Measurements from ENCODE around the gene COQ7. TPM values are rescaled to one million over a fixed set of nuclear protein-coding genes. Genes with fewer than 3 reads are reported as not detected.
A peak's percentile ranks its signal among the peaks of the same experiment; 100 is the strongest.

COQ7 gene
- total RNA-seq, 1 experiment from 2014 or later: 24.0 TPM

DNA sequence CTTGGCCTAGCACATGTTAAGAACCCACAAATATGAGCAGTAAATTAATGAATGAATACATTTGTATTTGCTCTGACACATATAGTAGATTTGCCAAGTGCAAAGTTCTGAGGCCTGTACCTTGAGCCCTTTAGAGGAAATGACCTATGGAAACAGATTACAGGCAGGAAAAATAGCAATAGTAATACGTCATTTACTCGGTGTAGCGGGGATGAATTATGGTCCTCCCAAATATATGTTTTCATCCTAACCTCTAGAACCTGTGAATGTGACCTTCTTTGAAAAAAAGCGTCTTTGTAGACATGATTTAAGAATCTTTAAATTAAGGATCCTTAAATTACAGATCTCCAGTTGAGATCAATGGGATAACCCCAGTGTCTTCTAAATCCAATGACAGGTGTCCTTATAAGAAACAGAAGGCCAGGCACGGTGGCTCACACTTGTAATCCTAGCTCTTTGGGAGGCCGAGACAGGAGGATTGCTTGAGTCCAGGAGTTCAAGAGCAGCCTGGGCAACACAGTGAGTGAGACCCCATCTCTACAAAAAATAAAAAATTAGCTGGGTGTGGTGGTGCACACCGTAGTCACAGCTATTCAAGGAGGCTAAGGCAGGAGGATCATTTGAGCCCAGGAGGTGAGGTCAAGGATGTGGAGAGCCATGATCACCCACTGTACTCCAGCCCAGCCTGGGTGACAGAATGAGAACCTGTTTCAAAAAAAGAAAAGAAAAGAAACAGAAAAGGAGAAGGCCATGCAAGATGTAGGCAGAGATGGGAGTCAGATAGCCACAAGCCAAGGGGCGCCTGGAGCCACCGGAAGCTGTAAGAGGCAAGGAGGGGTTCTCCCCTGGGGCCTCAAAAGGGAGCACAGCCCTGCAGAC, 41.2 kb downstream of the COQ7 start:
- DNase-seq (ENCODE audit: low spot score): no peak
- in situ Hi-C loops (cut with HindIII; ENCODE audit: low sequenced_read_pairs): no loop called here

DNA sequence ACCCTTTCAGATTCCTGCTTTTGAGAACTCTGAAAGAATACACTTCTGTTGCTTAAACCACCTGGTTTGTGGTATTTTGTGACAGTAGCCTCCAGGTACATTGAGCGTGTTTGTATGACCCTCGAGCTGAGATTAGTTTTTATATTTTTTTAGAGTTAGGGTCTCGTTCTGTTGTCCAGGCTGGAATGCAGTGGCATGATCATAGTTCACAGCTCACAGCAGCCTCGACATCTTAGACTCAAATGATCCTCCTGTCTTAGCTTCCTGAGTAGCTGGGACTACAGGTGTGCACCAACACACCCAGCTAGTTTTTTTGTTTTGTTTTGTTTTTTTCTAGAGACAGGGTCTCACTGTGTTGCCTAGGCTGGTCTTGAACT, 41.9 kb downstream of the COQ7 start:
- in situ Hi-C loops (cut with HindIII; ENCODE audit: low sequenced_read_pairs): no loop called here
- DNase-seq (ENCODE audit: low spot score): no peak

DNA sequence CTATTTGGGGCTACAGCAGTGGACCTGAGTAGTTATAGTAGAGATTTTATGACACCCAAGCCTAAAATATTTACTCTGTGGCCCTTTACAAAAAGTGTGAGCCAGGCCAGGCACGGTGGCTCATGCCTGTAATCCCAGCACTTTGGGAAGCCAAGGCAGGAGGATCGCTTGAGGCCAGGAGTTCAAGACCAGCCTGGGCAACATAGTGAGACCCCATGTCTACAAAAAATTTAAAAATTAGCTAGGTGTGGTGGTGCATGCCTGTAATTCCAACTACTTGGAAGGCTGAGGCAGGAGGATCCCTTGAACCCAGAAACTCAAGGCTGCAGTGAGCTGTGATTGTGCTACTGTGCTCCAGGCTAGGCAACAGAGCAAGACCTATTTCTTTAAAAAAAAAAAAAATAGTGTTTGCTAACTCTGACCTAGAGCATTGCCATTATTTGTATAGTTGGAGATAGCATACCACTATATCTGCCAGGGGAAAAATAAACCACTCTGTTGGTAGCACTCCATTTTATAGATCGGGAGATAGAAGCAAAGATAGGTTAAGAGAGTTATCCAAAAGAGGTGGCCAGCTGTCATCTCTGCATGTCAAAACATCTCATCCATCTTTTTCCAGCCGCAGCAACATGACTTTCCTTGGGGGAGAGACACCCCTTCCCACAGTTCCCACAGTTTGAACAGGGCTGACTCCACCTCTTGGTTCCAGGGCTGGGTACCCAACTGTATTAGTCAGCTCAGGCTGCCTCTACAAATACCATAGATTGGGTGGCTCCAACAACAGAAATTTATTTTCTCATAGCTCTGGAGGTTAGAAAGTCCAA, 43.3 kb downstream of the COQ7 start:
- no peak for DNase-seq (ENCODE audit: low spot score)
- in situ Hi-C loops (cut with HindIII; ENCODE audit: low sequenced_read_pairs): no loop called here

DNA sequence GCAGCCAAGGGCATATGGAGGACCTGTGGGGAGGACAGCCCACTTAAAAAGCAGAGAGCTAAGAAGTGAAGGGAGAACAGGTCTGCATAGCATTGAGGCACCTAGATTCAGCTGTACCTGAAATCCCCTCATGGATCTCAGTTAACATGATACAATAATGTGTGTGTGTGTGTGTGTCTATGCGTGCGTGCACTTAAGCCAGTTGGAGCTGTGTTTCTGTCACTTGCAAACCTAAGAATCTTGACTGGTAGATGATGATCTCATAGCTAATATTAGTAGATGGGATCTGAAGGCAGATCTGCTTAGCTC, 44.6 kb downstream of the COQ7 start:
- in situ Hi-C loops (cut with HindIII; ENCODE audit: low sequenced_read_pairs): no loop called here
- DNase-seq (ENCODE audit: low spot score): no peak

DNA sequence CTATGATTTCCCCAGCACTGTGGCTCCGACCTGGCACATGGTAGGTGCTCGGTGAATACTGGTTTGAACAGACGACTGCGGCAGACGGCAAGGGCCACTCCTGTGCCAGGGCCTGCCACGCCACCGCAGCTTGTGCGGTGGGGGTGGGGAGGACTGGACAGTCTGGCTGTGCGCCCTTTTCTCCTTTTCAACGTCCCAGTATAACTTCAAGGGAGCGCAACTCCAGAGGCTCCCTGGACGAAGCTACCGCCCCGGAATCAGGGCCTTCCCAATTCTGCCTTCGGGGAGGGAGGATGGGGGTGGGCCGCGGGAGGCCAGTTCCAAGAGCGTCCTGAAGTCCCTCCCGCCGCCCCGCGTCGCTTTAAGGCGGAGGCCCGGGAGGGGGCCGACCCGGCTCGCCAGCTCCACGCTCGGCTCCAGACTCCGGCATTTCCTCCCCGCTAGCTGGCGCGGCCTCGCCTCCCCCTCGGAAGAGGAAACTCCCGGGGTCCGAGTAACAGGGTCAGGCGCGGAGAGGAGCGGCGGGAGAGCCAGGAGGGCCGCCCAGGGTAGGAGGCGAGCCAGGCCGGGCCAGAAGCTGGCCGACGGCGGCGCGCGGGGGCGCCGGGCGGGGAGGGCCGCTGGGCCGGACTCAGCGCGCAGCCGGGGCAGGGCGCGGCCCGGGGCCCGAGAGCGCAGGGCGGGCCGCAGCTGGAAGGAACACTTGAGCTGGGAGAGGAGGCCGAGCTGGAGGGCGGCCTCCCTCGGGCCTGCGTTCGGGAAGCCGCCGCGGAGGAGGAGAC, 46.4 kb downstream of the COQ7 start, which contains the start of gene ITPRIPL2:
Gene ITPRIPL2, plus strand, starts transcription at position 388 of the 782 bp plus-strand sequence. CDS start 498 bp downstream, outside the sequence.
- peak; percentile 20 for DNase-seq (ENCODE audit: low spot score)
- in situ Hi-C loops (cut with HindIII; ENCODE audit: low sequenced_read_pairs): no loop called here

DNA sequence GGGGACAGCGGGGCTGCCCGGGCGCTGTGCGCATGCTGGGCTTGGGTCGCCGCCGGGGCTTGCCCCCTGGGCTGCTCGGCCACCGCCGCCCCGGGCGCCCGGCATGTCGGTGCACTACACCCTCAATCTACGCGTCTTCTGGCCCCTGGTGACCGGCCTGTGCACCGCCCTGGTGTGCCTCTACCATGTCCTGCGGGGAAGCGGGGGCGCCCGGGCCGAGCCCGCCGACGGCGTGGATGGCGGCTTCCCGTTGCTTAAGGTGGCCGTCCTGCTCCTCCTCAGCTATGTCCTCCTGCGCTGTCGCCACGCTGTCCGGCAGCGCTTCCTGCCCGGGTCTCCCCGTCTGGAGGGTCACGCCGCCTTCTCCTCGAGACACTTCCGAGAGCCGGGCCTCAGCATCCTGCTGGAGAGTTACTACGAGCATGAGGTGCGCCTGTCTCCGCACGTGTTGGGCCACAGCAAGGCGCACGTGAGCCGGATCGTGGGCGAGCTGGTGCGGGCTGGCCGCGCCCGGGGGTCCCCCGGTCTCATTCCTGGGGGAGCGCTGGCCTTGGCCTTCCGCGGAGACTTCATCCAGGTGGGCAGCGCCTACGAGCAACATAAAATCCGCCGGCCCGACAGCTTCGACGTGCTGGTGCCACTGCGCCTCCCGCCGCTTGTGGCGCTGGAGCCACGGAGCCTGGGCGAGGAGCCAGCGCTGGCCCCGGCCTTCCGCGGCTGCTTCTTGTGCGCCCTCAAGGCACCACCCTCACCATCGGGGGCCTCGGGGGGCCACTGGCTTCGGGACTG, 47.1 kb downstream of the COQ7 start:
- no peak for DNase-seq (ENCODE audit: low spot score)
- in situ Hi-C loops (cut with HindIII; ENCODE audit: low sequenced_read_pairs): loop anchor here (5.0 kb wide), 1 partner anchor 142 kb away; no protein-coding TSS in a partner anchor

DNA sequence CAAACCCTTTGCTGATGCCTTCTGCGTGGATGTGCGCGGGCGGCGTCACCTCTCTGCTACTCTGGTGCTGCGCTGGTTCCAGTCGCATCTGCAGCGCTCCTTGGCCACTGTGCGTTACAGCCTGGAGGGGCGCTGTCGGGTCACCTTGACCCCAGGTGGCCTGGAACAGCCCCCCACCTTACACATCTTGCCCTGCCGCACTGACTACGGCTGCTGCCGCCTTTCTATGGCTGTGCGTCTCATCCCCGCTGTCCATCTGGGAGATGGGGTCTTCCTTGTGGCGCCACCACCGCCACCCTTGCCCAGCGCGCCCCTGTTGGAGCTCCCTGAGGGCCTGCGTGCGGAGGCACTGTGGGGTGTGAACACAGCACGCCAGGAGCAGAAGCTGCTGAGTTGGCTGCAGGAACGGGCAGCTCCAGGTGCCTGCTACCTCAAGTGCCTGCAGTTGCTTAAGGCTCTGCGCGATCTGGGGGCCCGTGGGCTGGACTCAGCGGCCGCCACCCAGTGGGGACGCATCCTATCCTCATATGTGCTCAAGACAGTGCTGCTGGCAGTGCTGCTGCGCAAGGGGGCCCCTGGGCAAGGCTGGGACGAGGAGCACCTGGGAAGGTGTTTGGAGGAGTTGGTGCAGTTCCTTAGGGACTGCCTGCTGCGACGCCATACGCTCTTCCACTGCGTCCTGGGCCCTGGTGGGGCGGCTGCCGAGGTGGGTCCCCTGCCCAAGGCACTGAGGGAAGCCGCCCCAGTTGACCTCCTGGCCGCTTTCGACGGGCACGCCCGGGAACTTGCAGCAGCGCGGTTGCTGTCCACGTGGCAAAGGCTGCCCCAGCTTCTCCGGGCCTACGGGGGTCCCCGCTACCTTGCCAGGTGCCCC, 48.0 kb downstream of the COQ7 start:
- in situ Hi-C loops (cut with HindIII; ENCODE audit: low sequenced_read_pairs): loop anchor here (5.0 kb wide), 1 partner anchor 143 kb away; no protein-coding TSS in a partner anchor
- no peak for DNase-seq (ENCODE audit: low spot score)

GRCh38 chr16:19116711-19117449, 49.5 kb downstream of the COQ7 start:
- DNase-seq (ENCODE audit: low spot score): no peak
- in situ Hi-C loops (cut with HindIII; ENCODE audit: low sequenced_read_pairs): loop anchor here (5.0 kb wide), 1 partner anchor 145 kb away; no protein-coding TSS in a partner anchor

DNA sequence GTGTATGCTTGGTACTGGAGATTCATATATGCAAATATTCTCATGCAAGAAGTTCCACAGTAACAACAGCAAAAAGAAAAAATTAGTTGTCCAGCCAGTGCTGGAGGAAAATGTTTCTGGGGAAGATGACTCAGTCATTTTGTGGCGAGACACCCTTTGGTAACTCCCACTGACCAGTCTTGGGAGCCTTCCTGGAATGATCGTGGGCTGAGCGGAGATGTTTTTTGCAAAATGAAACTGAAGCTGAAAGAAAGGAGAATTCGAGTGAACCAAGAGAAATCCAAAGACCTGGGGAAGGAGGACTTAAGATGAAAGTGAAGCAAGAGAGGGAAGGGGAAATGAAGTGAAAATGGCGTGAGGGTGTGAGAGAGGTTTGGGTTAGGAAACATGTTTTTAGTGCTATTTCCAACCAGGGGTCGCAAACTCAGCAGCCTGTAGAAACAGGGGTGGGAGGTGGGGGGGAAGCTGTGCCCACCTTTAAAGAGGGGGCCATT, 51.6 kb downstream of the COQ7 start:
- DNase-seq (ENCODE audit: low spot score): no peak
- in situ Hi-C loops (cut with HindIII; ENCODE audit: low sequenced_read_pairs): loop anchor here (5.0 kb wide), 1 partner anchor 147 kb away; no protein-coding TSS in a partner anchor

DNA sequence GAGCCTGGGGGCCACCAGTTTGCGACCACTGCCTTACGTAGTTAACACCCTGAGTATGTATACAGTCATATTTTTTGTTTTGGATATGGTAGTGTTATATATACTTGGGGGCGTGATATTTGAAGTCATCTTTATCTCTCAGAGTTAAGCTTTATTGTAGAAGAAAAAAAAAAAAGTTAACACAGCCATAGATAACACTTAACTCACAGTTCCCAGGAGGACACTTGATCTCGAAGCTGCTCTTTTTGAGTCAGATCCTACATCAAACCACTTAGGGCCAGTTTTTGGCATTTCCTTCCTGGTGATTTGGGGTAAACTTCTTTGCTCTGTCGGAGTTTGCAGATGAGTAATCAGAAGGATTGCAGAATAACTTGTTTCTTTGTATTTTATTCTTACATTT, 52.1 kb downstream of the COQ7 start:
- no peak for DNase-seq (ENCODE audit: low spot score)
- in situ Hi-C loops (cut with HindIII; ENCODE audit: low sequenced_read_pairs): loop anchor here (5.0 kb wide), 1 partner anchor 147 kb away; no protein-coding TSS in a partner anchor

DNA sequence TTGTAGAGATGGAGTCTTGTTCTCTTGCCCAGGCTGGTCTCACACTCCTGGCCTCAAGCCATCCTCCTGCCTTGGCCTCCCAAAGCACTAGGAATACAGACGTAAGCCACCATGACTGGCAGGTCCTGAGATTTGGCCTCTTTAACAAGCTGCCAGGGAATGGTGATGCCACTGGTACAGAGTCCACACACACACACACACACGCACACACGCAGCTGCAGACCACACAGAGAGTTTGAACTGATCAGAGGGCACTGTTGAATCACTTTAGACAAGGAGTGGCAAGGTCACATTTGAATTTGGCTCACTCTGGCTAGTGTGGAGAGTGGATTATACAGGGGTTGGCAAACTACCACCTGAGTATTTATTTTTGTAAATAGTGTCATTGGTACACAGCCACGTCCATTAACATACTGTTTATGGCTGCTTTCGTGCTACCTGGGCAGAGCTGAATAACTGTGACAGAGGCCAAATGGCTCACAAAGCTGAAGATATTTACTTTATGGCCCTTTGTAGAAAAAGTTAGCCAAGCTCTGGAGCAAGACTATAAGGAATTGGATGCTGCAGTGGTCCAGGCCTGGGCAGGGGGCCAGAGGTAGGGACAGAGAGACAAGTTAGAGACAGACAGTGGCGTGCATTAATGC, 56.2 kb downstream of the COQ7 start:
- no peak for DNase-seq (ENCODE audit: low spot score)
- in situ Hi-C loops (cut with HindIII; ENCODE audit: low sequenced_read_pairs): no loop called here

DNA sequence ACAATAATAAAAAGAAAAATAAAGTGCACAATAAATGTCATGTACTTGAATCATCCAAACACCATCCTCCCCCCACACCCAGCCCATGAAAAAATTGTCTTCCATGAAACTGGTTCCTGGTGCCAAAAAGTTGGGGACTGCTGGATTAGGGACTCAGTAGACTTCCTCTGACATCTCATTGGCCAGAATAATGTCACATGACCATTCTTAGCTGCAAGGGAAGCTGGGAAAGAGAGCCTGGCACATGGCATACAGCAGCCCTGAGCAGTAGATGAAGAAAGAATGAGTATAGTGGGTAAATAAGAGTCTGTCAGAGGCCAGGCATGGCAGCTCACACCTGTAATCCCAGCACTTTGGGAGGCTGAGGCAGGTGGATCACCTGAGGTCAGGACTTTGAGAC, 58.9 kb downstream of the COQ7 start:
- in situ Hi-C loops (cut with HindIII; ENCODE audit: low sequenced_read_pairs): no loop called here
- no peak for DNase-seq (ENCODE audit: low spot score)

- DNase-seq (ENCODE audit: low spot score): no peak
- in situ Hi-C loops (cut with HindIII; ENCODE audit: low sequenced_read_pairs): no loop called here
These were observed 59.8 kb downstream of the COQ7 start for GRCh38 chr16:19127205-19127604.

DNA sequence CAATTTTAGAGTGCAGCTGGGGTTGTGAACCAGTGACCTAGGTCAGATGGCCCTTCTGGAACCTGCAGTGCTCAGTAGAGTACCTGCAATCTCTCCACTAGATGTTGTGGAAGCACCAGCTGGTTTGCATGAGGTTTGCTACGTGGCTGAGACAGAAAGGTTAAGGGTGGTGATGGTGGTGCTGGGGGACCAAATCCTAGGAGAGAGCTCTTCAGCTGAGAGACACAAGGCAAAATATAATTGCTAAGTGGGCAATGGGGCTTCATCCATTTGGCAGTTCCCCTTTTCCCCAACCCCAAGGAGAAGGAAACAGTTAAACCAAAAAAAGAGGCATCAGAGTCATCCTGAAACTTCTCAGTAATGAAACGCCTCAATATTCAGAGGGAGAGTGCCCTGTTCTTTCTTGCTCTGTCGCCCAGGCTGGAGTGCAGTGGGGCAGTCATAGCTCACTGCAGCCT, 60.3 kb downstream of the COQ7 start:
- in situ Hi-C loops (cut with HindIII; ENCODE audit: low sequenced_read_pairs): no loop called here
- DNase-seq (ENCODE audit: low spot score): no peak

- in situ Hi-C loops (cut with HindIII; ENCODE audit: low sequenced_read_pairs): no loop called here
- no peak for DNase-seq (ENCODE audit: low spot score)
These were observed 61.2 kb downstream of the COQ7 start for GRCh38 chr16:19128454-19129200.
